Endometrial microvascular endothelial cells (primary cell): Measurements from ENCODE around the gene PDF. TPM values are rescaled to one million over a fixed set of nuclear protein-coding genes. Genes with fewer than 3 reads are reported as not detected.
"Not testable (repeated sequence)": the region's sequence is repeated elsewhere in the genome, so short reads cannot be mapped to it uniquely, and the experiment has no call there.

Experiments used
- in situ Hi-C: cut with HindIII; loops from 2 replicates; pipeline ENCODE4 v1.10.0; 2017; ENCODE audit warnings: low sequenced_read_pairs, low pct_unique_long_range_greater_than_20kb; ENCODE audit errors: inconsistent ontology term
- total RNA-seq: library from RNA; depleted of rRNA; stranded (reverse); fragments of >200 nt; gene quantifications from one replicate; pipeline ENCODE4 v1.2.3, GENCODE V29; 2015; ENCODE audit errors: inconsistent ontology term

PDF gene
- 29.5 TPM for total RNA-seq

- in situ Hi-C loops, result no loop called here
These were observed at the start of gene PDF for GRCh38 chr16:69330286-69331109. Gene PDF, minus strand, starts transcription at chr16:69330588. Its CDS starts 18 bp downstream, at chr16:69330570.

GRCh38 chr16:69378760-69379159 is 48.4 kb upstream of the PDF start:
- in situ Hi-C loops, result no loop called here

GRCh38 chr16:69378036-69378435 is 47.6 kb upstream of the PDF start:
- in situ Hi-C loops, result no loop called here

- in situ Hi-C loops, result no loop called here
These were observed 46.1 kb upstream of the PDF start for GRCh38 chr16:69376393-69377059.

- in situ Hi-C loops, result no loop called here
These were observed 42.6 kb upstream of the PDF start for GRCh38 chr16:69373019-69373418.

- in situ Hi-C loops, result no loop called here
These were observed 41.2 kb upstream of the PDF start for GRCh38 chr16:69371564-69371963.

- in situ Hi-C loops, result no loop called here
These were observed 38.5 kb upstream of the PDF start for GRCh38 chr16:69368866-69369265.

- in situ Hi-C loops, result no loop called here
These were observed 37.6 kb upstream of the PDF start for GRCh38 chr16:69367980-69368379.

- in situ Hi-C loops, result no loop called here
These were observed 36.0 kb upstream of the PDF start for GRCh38 chr16:69366431-69366830.

GRCh38 chr16:69365901-69366300 is 35.5 kb upstream of the PDF start:
- in situ Hi-C loops, result no loop called here

GRCh38 chr16:69364088-69364487 is 33.7 kb upstream of the PDF start:
- in situ Hi-C loops, result no loop called here

- in situ Hi-C loops, result no loop called here
These were observed 32.9 kb upstream of the PDF start for GRCh38 chr16:69363281-69363717.

- in situ Hi-C loops, result not testable (repeated sequence)
These were observed 29.7 kb upstream of the PDF start for GRCh38 chr16:69360070-69360469.

GRCh38 chr16:69351309-69352027 is 21.1 kb upstream of the PDF start, which contains the start of gene TMED6:
Gene TMED6, minus strand, starts transcription at chr16:69351786. Its CDS starts 33 bp downstream, at chr16:69351753.
- in situ Hi-C loops, result no loop called here

GRCh38 chr16:69350536-69351133 is 20.2 kb upstream of the PDF start:
- in situ Hi-C loops, result no loop called here

- in situ Hi-C loops, result no loop called here
These were observed 19.1 kb upstream of the PDF start for GRCh38 chr16:69349536-69349935.

GRCh38 chr16:69348222-69348621 is 17.8 kb upstream of the PDF start:
- in situ Hi-C loops, result no loop called here

- in situ Hi-C loops, result no loop called here
These were observed 16.3 kb upstream of the PDF start for GRCh38 chr16:69346683-69347082.

- in situ Hi-C loops, result no loop called here
These were observed 15.5 kb upstream of the PDF start for GRCh38 chr16:69345923-69346322.
